PC-9 (cell line): Measurements from ENCODE around the gene RBM26.

Experiments used
- CTCF ChIP-seq: fragments of 200-600 bp; sonication (generic); conservative IDR thresholded peaks from 2 replicates; pipeline ENCODE4 v1.6.1; 2017; ENCODE audit warnings: mixed run types, antibody characterized with exemption, mild to moderate bottlenecking, moderate library complexity
- EZH2 ChIP-seq: fragments of 200-600 bp; sonication (generic); IDR thresholded peaks from 2 replicates; pipeline ENCODE4 v1.8.0; 2017; ENCODE audit warnings: antibody characterized with exemption, low read depth

GRCh38 chr13:79452239-79452913, 46.3 kb upstream of the RBM26 start:
- TF ChIP-seq CTCF (no peak), EZH2 (no peak)
